ENCODE results near the gene JAK1.
A peak's percentile ranks its signal among the peaks of the same experiment; 100 is the strongest.
"Not testable (repeated sequence)": the region's sequence is repeated elsewhere in the genome, so short reads cannot be mapped to it uniquely, and the experiment has no call there.

Gene JAK1

DNA sequence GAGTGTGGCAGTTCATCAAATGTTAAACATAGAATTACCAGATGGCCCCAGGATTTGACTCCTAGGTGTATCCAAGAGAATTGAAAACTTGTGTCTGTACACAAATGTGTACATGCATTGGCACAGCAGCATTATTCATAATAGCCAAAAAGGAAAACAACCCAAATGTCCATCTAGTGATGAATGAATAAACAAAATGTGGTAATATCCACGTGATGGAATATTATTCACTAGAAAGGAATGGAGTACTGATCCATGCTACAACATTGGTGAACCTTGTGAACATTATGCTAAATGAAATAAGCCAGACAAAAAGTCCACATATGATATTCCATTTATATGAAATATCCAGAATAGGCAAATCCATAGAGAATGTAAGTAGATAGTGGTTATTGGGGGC, 143.7 kb downstream of the JAK1 start:
- H3K9me3 ChIP-seq (ENCODE audit: control insufficient read depth, low read length) = no peaks in the 10 kb centered on the region

GRCh38 chr1:64820572-64820971, 145.8 kb downstream of the JAK1 start:
- not testable (repeated sequence) for H2AFZ ChIP-seq (ENCODE audit: low read depth, low read length); H3K27me3 ChIP-seq (ENCODE audit: control insufficient read depth in 1 of 2, insufficient read depth in 1 of 2, low read length in 2 of 2); H3K9me3 ChIP-seq (ENCODE audit: control insufficient read depth, low read length); H3K4ac ChIP-seq (ENCODE audit: low read depth in 1 of 2, low read length in 2 of 2); H3K36me3 ChIP-seq (ENCODE audit: control insufficient read depth in 1 of 2, insufficient read depth in 2 of 2, low read depth in 1 of 2, low read length in 2 of 2); H3K14ac ChIP-seq (ENCODE audit: low read length in 2 of 2); H2AK5ac ChIP-seq (ENCODE audit: low read length, severe bottlenecking); H3K27ac ChIP-seq (ENCODE audit: low read length, poor library complexity, severe bottlenecking); H3K4me3 ChIP-seq (ENCODE audit: insufficient read depth in 1 of 2, low read depth in 1 of 2, low read length in 2 of 2); DNase-seq; H4K8ac ChIP-seq (ENCODE audit: low read length); H3K23ac ChIP-seq (ENCODE audit: low read length in 2 of 2); H2BK120ac ChIP-seq (ENCODE audit: low read depth, low read length); H4K91ac ChIP-seq (ENCODE audit: low read length); H2BK15ac ChIP-seq (ENCODE audit: low read depth, poor library complexity, severe bottlenecking); H3K4me1 ChIP-seq (ENCODE audit: control insufficient read depth, insufficient read depth, low read depth, low read length); H3K79me1 ChIP-seq (replicated peaks; ENCODE audit: low read length, poor library complexity, severe bottlenecking); H2BK5ac ChIP-seq (ENCODE audit: low read depth, low read length, poor library complexity, severe bottlenecking); H3K18ac ChIP-seq (ENCODE audit: low read depth in 1 of 2, low read length in 2 of 2); H3K9ac ChIP-seq (ENCODE audit: low read length); H2BK12ac ChIP-seq (ENCODE audit: low read length in 2 of 2); H3K4me2 ChIP-seq (ENCODE audit: low read length, poor library complexity, severe bottlenecking)
- WGBS = 100% methylated on average over 2 of the region's 3 CpGs

More for the DNA sequence above, 143.7 kb downstream of the JAK1 start:
- no peaks in the 10 kb centered on the region for H3K79me1 ChIP-seq (replicated peaks; ENCODE audit: low read length, poor library complexity, severe bottlenecking)
- no peak overlapping the region for H3K27ac ChIP-seq (ENCODE audit: low read length, poor library complexity, severe bottlenecking)
- WGBS = no CpG with 5 or more reads among the region's 1 CpG
- H2BK120ac ChIP-seq (ENCODE audit: low read depth, low read length) = no peak overlapping the region
- H3K4ac ChIP-seq (ENCODE audit: low read depth in 1 of 2, low read length in 2 of 2) = no peak overlapping the region
- no peak overlapping the region for H2BK15ac ChIP-seq (ENCODE audit: low read depth, poor library complexity, severe bottlenecking)
- H3K36me3 ChIP-seq (ENCODE audit: control insufficient read depth in 1 of 2, insufficient read depth in 2 of 2, low read depth in 1 of 2, low read length in 2 of 2) = no peaks in the 10 kb centered on the region
- no peak overlapping the region for H2BK12ac ChIP-seq (ENCODE audit: low read length in 2 of 2)
- DNase-seq = peak; percentile 51
- no peak overlapping the region for H3K4me3 ChIP-seq (ENCODE audit: insufficient read depth in 1 of 2, low read depth in 1 of 2, low read length in 2 of 2)
- no peaks in the 10 kb centered on the region for H3K27me3 ChIP-seq (ENCODE audit: control insufficient read depth in 1 of 2, insufficient read depth in 1 of 2, low read length in 2 of 2)
- H3K9ac ChIP-seq (ENCODE audit: low read length) = peak overlapping the region; percentile 15
- H3K18ac ChIP-seq (ENCODE audit: low read depth in 1 of 2, low read length in 2 of 2) = no peak overlapping the region
- no peak overlapping the region for H3K4me2 ChIP-seq (ENCODE audit: low read length, poor library complexity, severe bottlenecking)
- H3K4me1 ChIP-seq (ENCODE audit: control insufficient read depth, insufficient read depth, low read depth, low read length) = no peaks in the 10 kb centered on the region
- no peak overlapping the region for H2BK5ac ChIP-seq (ENCODE audit: low read depth, low read length, poor library complexity, severe bottlenecking)
- H2AFZ ChIP-seq (ENCODE audit: low read depth, low read length) = no peak overlapping the region
- no peak overlapping the region for H3K23ac ChIP-seq (ENCODE audit: low read length in 2 of 2)
- H2AK5ac ChIP-seq (ENCODE audit: low read length, severe bottlenecking) = no peak overlapping the region
- H4K91ac ChIP-seq (ENCODE audit: low read length) = no peak overlapping the region
- H4K8ac ChIP-seq (ENCODE audit: low read length) = no peak overlapping the region
- H3K14ac ChIP-seq (ENCODE audit: low read length in 2 of 2) = no peak overlapping the region

DNA sequence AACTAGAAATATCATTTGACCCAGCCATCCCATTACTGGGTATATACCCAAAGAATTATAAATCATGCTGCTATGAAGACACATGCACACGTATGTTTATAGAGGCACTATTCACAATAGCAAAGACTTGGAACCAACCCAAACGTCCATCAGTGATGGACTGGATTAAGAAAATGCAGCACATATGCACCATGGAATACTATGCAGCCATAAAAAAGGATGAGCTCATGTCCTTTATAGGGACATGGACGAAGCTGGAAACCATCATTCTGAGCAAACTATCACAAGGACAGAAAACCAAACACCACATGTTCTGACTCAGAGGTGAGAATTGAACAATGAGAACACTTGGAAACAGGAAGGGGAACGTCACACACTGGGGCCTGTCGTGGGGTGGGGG, 149.0 kb downstream of the JAK1 start:
- 95% methylated on average over 2 of the region's 5 CpGs for WGBS
- not testable (repeated sequence) for H3K18ac ChIP-seq (ENCODE audit: low read depth in 1 of 2, low read length in 2 of 2)

DNA sequence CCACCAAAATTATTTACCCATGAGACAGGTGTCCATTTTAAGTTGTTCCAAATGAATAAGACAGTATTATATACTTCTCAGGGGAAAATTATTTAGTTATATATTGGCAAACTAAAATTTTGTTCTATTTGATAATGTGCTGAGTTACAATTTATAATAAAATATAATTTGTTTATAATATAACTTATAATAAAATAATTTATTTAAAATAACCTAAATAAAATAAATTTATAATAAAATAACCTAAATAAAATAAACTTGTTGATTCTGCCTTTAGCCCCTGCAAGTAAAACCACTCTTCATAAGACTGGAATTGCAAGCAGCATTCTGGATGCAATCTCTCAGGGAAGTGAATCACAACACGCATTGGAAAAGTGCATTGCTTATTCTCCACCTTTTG, 151.9 kb downstream of the JAK1 start:
- H3K4me3 ChIP-seq (ENCODE audit: insufficient read depth in 1 of 2, low read depth in 1 of 2, low read length in 2 of 2) = no peak overlapping the region
- no peak overlapping the region for H2AFZ ChIP-seq (ENCODE audit: low read depth, low read length)
- no peaks in the 10 kb centered on the region for H3K4me1 ChIP-seq (ENCODE audit: control insufficient read depth, insufficient read depth, low read depth, low read length)
- no peak overlapping the region for H2BK5ac ChIP-seq (ENCODE audit: low read depth, low read length, poor library complexity, severe bottlenecking)
- no peak overlapping the region for H2BK120ac ChIP-seq (ENCODE audit: low read depth, low read length)
- H2BK15ac ChIP-seq (ENCODE audit: low read depth, poor library complexity, severe bottlenecking) = no peak overlapping the region
- H3K23ac ChIP-seq (ENCODE audit: low read length in 2 of 2) = no peak overlapping the region
- H3K14ac ChIP-seq (ENCODE audit: low read length in 2 of 2) = no peak overlapping the region
- no peak for DNase-seq
- no peak overlapping the region for H2BK12ac ChIP-seq (ENCODE audit: low read length in 2 of 2)
- no peak overlapping the region for H3K4me2 ChIP-seq (ENCODE audit: low read length, poor library complexity, severe bottlenecking)
- no peaks in the 10 kb centered on the region for H3K9me3 ChIP-seq (ENCODE audit: control insufficient read depth, low read length)
- H2AK5ac ChIP-seq (ENCODE audit: low read length, severe bottlenecking) = no peak overlapping the region
- WGBS = 86% methylated on average over 1 of the region's 1 CpG
- H4K91ac ChIP-seq (ENCODE audit: low read length) = no peak overlapping the region
- H3K9ac ChIP-seq (ENCODE audit: low read length) = no peak overlapping the region
- no peak overlapping the region for H4K8ac ChIP-seq (ENCODE audit: low read length)
- no peak overlapping the region for H3K4ac ChIP-seq (ENCODE audit: low read depth in 1 of 2, low read length in 2 of 2)
- H3K18ac ChIP-seq (ENCODE audit: low read depth in 1 of 2, low read length in 2 of 2) = no peak overlapping the region
- no peaks in the 10 kb centered on the region for H3K27me3 ChIP-seq (ENCODE audit: control insufficient read depth in 1 of 2, insufficient read depth in 1 of 2, low read length in 2 of 2)
- H3K36me3 ChIP-seq (ENCODE audit: control insufficient read depth in 1 of 2, insufficient read depth in 2 of 2, low read depth in 1 of 2, low read length in 2 of 2) = no peaks in the 10 kb centered on the region
- no peaks in the 10 kb centered on the region for H3K79me1 ChIP-seq (replicated peaks; ENCODE audit: low read length, poor library complexity, severe bottlenecking)
- no peak overlapping the region for H3K27ac ChIP-seq (ENCODE audit: low read length, poor library complexity, severe bottlenecking)

More for the DNA sequence above, 149.0 kb downstream of the JAK1 start:
- not testable (repeated sequence) for H2AFZ ChIP-seq (ENCODE audit: low read depth, low read length); H2BK120ac ChIP-seq (ENCODE audit: low read depth, low read length); H3K14ac ChIP-seq (ENCODE audit: low read length in 2 of 2); H2BK15ac ChIP-seq (ENCODE audit: low read depth, poor library complexity, severe bottlenecking); H3K4me2 ChIP-seq (ENCODE audit: low read length, poor library complexity, severe bottlenecking); H3K4ac ChIP-seq (ENCODE audit: low read depth in 1 of 2, low read length in 2 of 2); H3K27ac ChIP-seq (ENCODE audit: low read length, poor library complexity, severe bottlenecking); H3K9me3 ChIP-seq (ENCODE audit: control insufficient read depth, low read length); H3K9ac ChIP-seq (ENCODE audit: low read length); H4K8ac ChIP-seq (ENCODE audit: low read length); H4K91ac ChIP-seq (ENCODE audit: low read length); H2AK5ac ChIP-seq (ENCODE audit: low read length, severe bottlenecking); H3K27me3 ChIP-seq (ENCODE audit: control insufficient read depth in 1 of 2, insufficient read depth in 1 of 2, low read length in 2 of 2); H3K36me3 ChIP-seq (ENCODE audit: control insufficient read depth in 1 of 2, insufficient read depth in 2 of 2, low read depth in 1 of 2, low read length in 2 of 2); H3K23ac ChIP-seq (ENCODE audit: low read length in 2 of 2); H3K4me3 ChIP-seq (ENCODE audit: insufficient read depth in 1 of 2, low read depth in 1 of 2, low read length in 2 of 2); H3K79me1 ChIP-seq (replicated peaks; ENCODE audit: low read length, poor library complexity, severe bottlenecking); H3K4me1 ChIP-seq (ENCODE audit: control insufficient read depth, insufficient read depth, low read depth, low read length); DNase-seq; H2BK12ac ChIP-seq (ENCODE audit: low read length in 2 of 2); H2BK5ac ChIP-seq (ENCODE audit: low read depth, low read length, poor library complexity, severe bottlenecking)

Data from mesenchymal stem cell (in vitro differentiated cells and primary cell).